Measurements from ENCODE around the gene POU4F2. TPM values are rescaled to one million over a fixed set of nuclear protein-coding genes. Genes with fewer than 3 reads are reported as not detected.

POU4F2 gene
- total RNA-seq, 1 donor from 2014 or later: 1.8 TPM

- TF ChIP-seq CTCF (IDR thresholded peaks at IDR 0.05; ENCODE audit: partially characterized antibody, unreplicated experiment): no peak
- Mint-ChIP-seq H3K27me3 (ENCODE audit: unreplicated experiment) (peaks cover 40% of the 10 kb centered on the region), H3K9me3 (ENCODE audit: unreplicated experiment) (peaks cover 15% of the 10 kb centered on the region), H3K4me3 (ENCODE audit: unreplicated experiment) (no peak overlapping the region), H3K27ac (ENCODE audit: unreplicated experiment) (no peak overlapping the region), H3K4me1 (ENCODE audit: low read depth, unreplicated experiment) (peaks cover 18% of the 10 kb centered on the region), H3K36me3 (ENCODE audit: unreplicated experiment) (no peaks in the 10 kb centered on the region)
- no peak for DNase-seq
Measured at GRCh38 chr4:146634825-146635224, 3.9 kb upstream of the POU4F2 start.

GRCh38 chr4:146637621-146638332, 916 bp upstream of the POU4F2 start:
- TF ChIP-seq CTCF (IDR thresholded peaks at IDR 0.05; ENCODE audit: partially characterized antibody, unreplicated experiment): no peak
- peak; percentile 61 for DNase-seq
- H3K4me1 Mint-ChIP-seq (ENCODE audit: low read depth, unreplicated experiment): peaks cover 28% of the 10 kb centered on the region
- peaks cover 62% of the 10 kb centered on the region for H3K27me3 Mint-ChIP-seq (ENCODE audit: unreplicated experiment)
- peak overlapping the region; percentile 53 for H3K27ac Mint-ChIP-seq (ENCODE audit: unreplicated experiment)
- H3K9me3 Mint-ChIP-seq (ENCODE audit: unreplicated experiment): peaks cover 27% of the 10 kb centered on the region
- peaks cover under 1% of the 10 kb centered on the region for H3K36me3 Mint-ChIP-seq (ENCODE audit: unreplicated experiment)
- H3K4me3 Mint-ChIP-seq (ENCODE audit: unreplicated experiment): peak overlapping the region; percentile 85

GRCh38 chr4:146638333-146638785, 334 bp upstream of the POU4F2 start:
- Mint-ChIP-seq H3K4me1 (ENCODE audit: low read depth, unreplicated experiment) (peaks cover 27% of the 10 kb centered on the region), H3K4me3 (ENCODE audit: unreplicated experiment) (peak overlapping the region; percentile 85), H3K27ac (ENCODE audit: unreplicated experiment) (no peak overlapping the region), H3K9me3 (ENCODE audit: unreplicated experiment) (peaks cover 25% of the 10 kb centered on the region), H3K36me3 (ENCODE audit: unreplicated experiment) (peaks cover 5% of the 10 kb centered on the region), H3K27me3 (ENCODE audit: unreplicated experiment) (peaks cover 60% of the 10 kb centered on the region)
- TF ChIP-seq CTCF (IDR thresholded peaks at IDR 0.05; ENCODE audit: partially characterized antibody, unreplicated experiment): no peak
- DNase-seq: no peak

- Mint-ChIP-seq H3K4me3 (ENCODE audit: unreplicated experiment) (peak overlapping the region; percentile 84), H3K27ac (ENCODE audit: unreplicated experiment) (peak overlapping the region; percentile 7), H3K4me1 (ENCODE audit: low read depth, unreplicated experiment) (peaks cover 22% of the 10 kb centered on the region), H3K9me3 (ENCODE audit: unreplicated experiment) (peaks cover 25% of the 10 kb centered on the region), H3K27me3 (ENCODE audit: unreplicated experiment) (peaks cover 54% of the 10 kb centered on the region), H3K36me3 (ENCODE audit: unreplicated experiment) (peaks cover 5% of the 10 kb centered on the region)
- no peak for DNase-seq
- TF ChIP-seq CTCF (IDR thresholded peaks at IDR 0.05; ENCODE audit: partially characterized antibody, unreplicated experiment): no peak
Measured at GRCh38 chr4:146639506-146639932, 826 bp downstream of the POU4F2 start.

- peaks cover 21% of the 10 kb centered on the region for H3K4me1 Mint-ChIP-seq (ENCODE audit: low read depth, unreplicated experiment)
- H3K4me3 Mint-ChIP-seq (ENCODE audit: unreplicated experiment): peak overlapping the region; percentile 84
- no peak for TF ChIP-seq CTCF (IDR thresholded peaks at IDR 0.05; ENCODE audit: partially characterized antibody, unreplicated experiment)
- no peak for DNase-seq
- H3K36me3 Mint-ChIP-seq (ENCODE audit: unreplicated experiment): peaks cover 5% of the 10 kb centered on the region
- H3K27ac Mint-ChIP-seq (ENCODE audit: unreplicated experiment): no peak overlapping the region
- H3K9me3 Mint-ChIP-seq (ENCODE audit: unreplicated experiment): peaks cover 25% of the 10 kb centered on the region
- peaks cover 53% of the 10 kb centered on the region for H3K27me3 Mint-ChIP-seq (ENCODE audit: unreplicated experiment)
Measured at GRCh38 chr4:146640021-146640464, 1.4 kb downstream of the POU4F2 start.

Data from glutamatergic neuron (in vitro differentiated cells).